ENCODE results near the gene SPACDR.

Gene SPACDR

GRCh38 chr7:100433592-100434296 is 30.3 kb downstream of the SPACDR start:
- no peak for DNase-seq

DNA sequence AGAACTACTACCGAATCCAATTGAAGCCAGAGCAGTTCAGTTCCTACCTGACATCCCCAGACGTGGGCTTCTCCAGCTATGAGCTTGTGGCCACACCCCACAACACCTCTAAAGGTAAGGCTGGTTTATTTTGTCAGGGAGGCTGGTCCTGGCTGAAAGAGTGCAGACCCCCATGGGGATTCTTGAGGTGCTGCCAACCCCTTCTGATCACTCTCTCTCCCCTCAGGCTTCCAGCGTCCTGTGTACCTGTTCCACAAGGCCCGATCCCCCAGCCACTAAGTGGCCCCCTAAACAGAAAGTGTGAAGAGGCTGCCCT is 30.8 kb downstream of the SPACDR start:
- DNase-seq, result no peak

GRCh38 chr7:100432621-100433275 is 31.3 kb downstream of the SPACDR start:
- no peak for DNase-seq

DNA sequence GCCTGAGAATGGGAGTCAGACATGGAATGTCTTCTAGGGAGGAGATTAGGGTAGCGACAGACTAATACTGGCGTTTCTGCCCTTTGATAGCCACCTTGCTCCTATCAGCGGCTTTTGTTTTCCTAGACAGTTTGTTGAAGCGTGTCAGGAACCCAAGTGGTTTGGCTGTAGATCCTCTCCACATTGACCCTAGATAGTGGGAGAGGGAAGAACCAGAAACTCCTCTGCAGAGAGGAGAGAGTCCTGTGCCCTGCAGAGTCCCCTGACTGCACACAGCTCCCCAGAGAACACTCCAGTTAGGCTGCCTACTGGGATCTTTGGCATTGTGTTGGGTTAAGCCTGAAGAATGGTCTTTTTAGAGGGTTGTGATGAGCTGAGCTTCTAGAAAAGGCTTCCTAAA is 32.0 kb downstream of the SPACDR start:
- DNase-seq, result no peak

- DNase-seq, result no peak
These were observed 32.7 kb downstream of the SPACDR start for GRCh38 chr7:100431286-100431735.

DNA sequence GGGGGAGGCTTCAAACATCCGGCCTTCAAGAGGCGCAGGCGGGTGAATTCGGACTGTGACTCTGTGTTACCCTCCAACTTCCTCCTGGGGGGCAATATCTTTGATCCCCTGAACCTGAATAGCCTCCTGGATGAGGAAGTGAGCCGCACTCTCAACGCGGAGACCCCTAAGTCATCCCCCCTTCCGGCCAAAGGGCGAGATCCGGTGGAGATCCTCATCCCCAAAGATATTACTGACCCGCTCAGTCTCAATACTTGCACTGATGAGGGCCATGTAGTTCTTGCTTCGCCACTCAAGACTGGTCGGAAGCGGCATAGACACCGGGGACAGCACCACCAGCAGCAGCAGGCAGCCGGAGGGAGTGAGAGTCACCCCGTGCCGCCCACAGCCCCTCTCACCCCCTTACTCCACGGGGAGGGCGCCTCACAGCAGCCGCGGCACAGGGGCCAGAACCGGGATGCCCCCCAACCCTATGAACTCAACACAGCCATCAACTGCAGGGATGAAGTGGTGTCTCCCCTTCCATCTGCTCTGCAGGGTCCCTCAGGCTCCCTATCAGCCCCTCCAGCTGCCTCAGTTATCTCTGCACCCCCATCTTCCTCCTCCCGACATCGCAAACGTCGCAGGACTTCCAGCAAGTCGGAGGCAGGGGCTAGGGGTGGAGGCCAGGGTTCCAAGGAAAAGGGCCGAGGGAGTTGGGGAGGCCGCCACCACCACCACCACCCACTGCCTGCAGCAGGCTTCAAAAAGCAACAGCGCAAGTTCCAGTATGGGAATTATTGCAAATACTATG is 33.4 kb downstream of the SPACDR start:
- DNase-seq, result no peak

DNA sequence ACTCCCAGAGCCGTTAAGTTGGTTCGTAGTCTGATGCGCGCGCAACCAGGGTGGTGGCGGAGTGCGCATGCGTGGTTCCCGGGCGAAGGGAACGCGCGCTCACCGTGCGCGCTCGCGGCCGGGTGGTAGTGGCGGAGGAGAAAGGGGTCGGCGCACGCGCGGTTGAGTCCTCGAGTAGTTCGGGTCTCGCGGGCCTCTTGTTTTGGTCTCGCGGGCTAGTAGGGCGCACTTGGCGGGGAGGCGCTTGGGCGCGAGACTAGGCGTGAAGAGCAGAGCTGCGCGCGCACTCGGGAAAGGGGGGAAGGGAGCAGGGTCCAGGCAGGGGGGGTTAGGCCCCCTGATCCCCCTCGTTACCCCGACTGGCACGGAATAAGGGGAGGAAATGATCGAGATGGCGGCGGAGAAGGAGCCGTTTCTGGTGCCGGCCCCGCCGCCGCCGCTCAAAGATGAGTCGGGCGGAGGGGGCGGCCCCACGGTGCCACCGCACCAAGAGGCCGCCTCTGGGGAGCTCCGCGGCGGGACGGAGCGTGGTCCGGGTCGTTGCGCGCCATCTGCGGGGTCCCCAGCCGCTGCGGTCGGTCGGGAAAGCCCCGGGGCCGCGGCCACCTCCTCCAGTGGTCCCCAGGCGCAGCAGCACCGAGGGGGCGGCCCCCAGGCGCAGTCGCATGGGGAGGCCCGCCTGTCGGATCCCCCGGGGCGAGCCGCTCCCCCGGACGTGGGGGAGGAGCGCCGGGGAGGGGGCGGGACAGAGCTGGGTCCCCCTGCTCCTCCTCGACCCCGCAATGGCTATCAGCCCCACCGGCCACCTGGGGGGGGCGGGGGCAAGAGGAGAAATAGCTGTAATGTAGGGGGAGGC is 34.2 kb downstream of the SPACDR start, which contains the start of gene MEPCE:
MEPCE (plus strand) TSS at position 195 of the 856 bp plus-strand sequence; CDS start at position 383, 188 bp downstream.
- peak; percentile 97 to 99 (median 97) for DNase-seq

GRCh38 chr7:100428967-100429636 is 35.0 kb downstream of the SPACDR start:
- DNase-seq, result peak; percentile 99 to 100 (median 100)

DNA sequence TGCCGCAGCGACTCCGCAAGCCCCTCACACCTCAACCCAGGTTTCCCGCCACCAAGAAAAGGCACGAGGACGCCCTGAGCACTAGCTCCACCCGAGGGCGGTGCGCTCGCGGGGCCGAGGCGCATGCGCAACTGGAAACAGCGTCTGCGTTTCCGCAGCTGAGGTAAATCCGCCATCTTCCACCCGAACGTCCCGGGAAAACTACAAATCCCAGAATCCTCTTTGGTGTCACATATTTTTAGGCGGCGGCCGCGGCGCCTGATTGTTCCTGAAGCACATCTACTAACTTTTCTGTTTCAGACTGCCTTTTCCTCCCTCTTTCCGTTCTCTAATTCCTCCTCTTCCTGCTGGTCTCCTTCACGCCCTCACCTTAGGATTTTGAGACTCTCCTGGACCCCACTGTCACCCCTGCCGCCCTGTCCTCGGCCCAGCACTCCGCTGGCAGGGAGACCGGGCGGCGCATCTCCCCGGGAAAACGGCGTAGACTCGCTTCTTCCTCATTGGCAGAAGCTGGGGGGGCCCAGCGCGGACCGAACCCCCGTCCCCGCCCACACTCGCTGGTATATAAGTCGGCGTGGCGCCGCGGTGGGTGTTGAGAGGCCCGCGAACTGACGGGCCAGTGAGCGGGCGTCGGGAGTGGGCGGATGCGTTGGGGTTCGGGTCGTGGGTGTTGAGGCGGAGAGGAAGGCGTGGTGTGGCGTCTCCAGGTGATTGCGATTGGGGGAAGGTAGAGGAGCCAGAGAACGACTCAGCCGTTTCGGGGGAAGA is 35.7 kb downstream of the SPACDR start, which contains the start of gene ZCWPW1:
ZCWPW1 (minus strand) TSS at position 505 of the 768 bp plus-strand sequence. CDS start 8,054 bp downstream, outside the sequence.
- DNase-seq, result peak; percentile 97 to 99 (median 99)

GRCh38 chr7:100427762-100428198 is 36.3 kb downstream of the SPACDR start:
- no peak for DNase-seq

DNA sequence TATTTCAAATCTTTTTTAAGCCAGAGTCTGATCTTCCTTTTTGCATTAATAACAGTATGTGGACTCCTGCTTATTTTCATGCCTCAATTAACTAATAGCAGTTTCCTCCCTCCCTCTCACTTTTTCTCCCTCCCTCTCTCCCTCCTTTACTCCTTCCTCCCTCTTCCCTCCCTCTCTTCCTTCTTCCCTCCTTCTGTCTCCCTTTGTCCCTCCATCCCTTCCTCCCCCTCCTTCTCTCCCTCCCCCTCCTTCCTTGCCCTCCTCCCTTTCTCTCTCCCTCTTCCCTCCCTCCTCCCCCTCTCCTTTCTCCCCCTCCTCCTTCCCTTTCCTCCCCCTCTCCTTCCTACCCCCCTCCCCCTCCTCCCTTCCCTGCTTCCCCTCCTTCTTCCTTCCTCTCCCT is 37.5 kb downstream of the SPACDR start:
- no peak for DNase-seq

DNA sequence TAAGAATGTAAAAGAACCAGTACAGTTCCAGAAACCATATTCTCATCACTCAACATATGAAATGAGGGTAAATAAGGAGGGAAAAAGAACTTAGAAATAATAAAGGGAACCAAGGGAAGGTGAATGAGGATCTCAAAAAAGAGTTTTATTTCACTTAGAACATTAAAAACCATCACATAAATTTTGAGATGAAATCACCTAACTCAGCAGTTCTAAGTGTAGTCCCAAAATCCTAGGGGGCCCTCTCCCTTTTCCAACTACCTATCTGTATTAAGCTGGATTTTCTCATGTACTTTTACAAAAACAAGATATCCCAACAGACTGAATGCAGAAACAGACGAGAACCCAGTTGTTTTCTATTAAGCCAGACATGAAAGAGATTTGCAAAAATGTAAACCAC is 38.7 kb downstream of the SPACDR start:
- no peak for DNase-seq

DNA sequence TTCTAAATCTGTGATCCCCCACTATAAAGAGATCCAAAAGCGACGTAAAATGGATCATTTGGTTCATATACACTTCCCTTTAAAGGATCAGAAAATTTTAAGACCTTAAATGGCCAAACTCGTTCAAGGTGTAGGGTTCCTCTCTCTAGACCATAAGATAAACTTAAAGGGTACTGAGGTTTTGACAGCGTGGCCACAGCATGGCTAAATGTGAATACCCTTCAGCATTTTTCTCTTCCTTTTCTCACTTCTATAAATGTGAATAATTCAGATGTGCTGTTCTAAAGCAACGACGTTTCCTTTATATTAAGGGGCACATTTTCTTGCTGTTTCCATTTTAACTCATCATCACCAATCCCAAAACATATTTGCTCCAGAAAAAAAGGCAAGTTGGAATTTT is 40.7 kb downstream of the SPACDR start:
- no peak for DNase-seq

DNA sequence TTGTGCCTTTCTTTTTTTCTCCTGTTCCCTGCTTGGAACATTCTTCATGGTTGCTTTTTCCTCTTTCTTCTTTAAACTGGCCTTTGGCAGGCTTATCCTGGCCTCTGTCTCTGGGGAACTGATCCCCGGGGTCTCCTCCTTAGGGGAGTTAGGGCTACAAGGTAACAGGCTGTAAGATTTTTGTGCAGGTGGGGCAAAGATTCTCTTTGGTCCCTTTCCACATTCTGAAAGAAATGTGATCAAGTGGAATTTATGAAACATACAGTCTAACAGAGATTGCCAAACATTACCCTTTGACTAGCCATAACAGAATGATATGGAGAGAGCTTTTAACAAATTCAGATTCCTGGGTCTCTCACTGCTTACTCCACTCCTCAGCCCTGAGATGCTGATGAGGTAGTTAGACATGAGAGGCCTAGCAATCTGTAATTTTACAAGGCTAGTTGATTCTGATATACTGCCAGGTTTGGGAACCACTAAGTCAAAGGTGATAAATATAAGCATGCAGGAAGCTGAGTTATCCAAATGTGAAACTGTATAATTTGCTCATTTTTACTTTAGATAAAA is 44.3 kb downstream of the SPACDR start:
- no peak for DNase-seq

DNA sequence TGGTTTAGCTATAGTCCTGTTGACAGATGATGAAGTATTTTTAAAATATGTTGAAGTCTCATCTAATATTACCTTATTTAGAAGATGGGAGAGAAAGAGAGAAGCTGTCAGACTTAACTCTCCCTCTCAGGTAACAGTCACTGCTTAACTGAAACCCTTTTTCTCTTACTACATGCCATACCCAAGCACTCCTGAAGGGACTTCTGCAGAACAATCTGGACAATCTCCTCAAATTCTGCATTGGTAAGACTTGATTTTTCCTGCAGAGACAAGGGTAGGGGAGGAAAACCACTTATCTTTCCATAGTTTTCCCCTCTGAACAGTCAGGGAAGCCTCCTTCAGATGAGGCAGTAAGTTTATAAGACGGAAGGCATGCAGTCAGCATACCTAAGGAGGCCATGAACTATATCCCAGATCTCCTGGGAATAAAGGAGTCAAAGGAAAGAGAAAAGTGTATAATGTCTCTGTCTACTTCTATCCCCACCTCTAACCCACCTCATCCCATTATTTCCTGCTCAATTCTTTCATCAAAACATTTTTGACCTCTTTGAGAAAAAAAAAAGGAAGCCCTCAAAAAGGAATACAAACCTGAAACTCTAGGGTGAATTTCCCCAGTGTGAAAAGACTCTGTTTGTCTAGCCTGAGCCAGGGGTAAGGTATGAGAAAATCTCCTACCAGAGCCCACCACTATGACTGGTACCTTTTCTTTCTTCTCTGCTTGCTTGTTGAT is 45.0 kb downstream of the SPACDR start:
- no peak for DNase-seq

- no peak for DNase-seq
These were observed 48.6 kb downstream of the SPACDR start for GRCh38 chr7:100415448-100415847.

- no peak for DNase-seq
These were observed 50.2 kb downstream of the SPACDR start for GRCh38 chr7:100413889-100414288.

DNA sequence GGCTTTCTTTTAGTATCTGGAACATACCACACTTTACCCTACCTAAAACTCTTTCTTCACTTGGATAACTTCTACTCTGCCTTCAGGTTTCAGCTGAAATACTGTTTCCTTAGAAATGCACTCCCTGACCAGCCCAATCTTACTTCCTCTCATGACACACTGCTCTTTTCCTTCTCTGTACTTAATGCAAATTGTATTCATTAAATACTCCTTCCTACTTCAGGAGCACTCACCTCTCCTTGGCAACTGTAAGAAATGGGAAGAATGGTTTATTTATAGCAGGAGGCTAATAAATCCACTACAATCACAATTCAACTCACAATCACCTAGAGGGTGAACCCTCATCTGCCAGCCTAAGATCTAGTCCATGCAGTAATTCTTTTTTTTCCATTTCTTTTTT is 50.7 kb downstream of the SPACDR start:
- no peak for DNase-seq

DNA sequence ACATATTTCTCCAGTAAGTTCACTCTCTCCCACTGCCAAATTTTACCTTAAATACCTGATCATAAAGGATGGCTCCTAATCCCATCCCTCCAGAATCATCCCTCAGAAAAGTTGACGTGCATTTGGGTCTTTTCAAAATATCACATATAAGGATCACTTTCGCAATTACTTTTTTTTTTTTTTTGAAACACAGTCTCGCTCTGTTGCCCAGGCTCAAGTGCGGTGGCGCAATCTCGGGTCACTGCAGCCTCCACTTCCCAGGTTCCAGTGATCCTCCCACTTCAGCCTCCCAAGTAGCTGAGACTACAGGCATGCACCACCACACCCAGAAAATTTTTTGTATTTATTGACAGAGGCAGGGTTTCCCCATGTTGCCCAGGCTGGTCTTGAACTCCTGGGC is 53.0 kb downstream of the SPACDR start:
- DNase-seq, result no peak

All from NCI-H1417 (cell line).